Coronary artery (tissue), 2 donors: ENCODE results near the gene PXDN.

Experiments used
- DNase-seq: peaks from one replicate; pipeline ENCODE4 v3.0.0-alpha.2; 2017; ENCODE audit warnings: low spot score
- H3K27ac ChIP-seq, 2 donors: fragments of 200-600 bp; sonication (generic); one replicate each; pipeline ENCODE4 v1.5.1; 2016 to 2019
- H3K4me3 ChIP-seq: fragments of 200-600 bp; sonication (generic); 2 replicates; pipeline ENCODE4 v1.5.1; 2016; ENCODE audit warnings: mild to moderate bottlenecking, moderate library complexity
- CTCF ChIP-seq: fragments of 200-600 bp; sonication (generic); IDR thresholded peaks from one replicate; pipeline ENCODE4 v1.5.1; 2019; ENCODE audit warnings: antibody characterized with exemption

PXDN gene

GRCh38 chr2:1650085-1650872 lies 94.0 kb downstream of the PXDN start:
- Histone ChIP-seq H3K27ac (peak overlapping the region; percentile 95), H3K4me3 (no peak overlapping the region)
- no peak for TF ChIP-seq CTCF
- DNase-seq = peak; percentile 60

GRCh38 chr2:1649103-1650084 lies 94.9 kb downstream of the PXDN start:
- DNase-seq = peak; percentile 70
- TF ChIP-seq CTCF = no peak
- Histone ChIP-seq H3K27ac (peak overlapping the region in 1 of 2 donors; percentile 95), H3K4me3 (no peak overlapping the region)

GRCh38 chr2:1648241-1649102 lies 95.8 kb downstream of the PXDN start:
- no peak overlapping the region for H3K27ac ChIP-seq
- H3K4me3 ChIP-seq = no peak overlapping the region
- no peak for TF ChIP-seq CTCF
- DNase-seq = peak; percentile 68

GRCh38 chr2:1647417-1648240 lies 96.7 kb downstream of the PXDN start:
- TF ChIP-seq CTCF = no peak
- Histone ChIP-seq H3K4me3 (no peak overlapping the region), H3K27ac (no peak overlapping the region)
- DNase-seq = peak; percentile 69

GRCh38 chr2:1645761-1646476 lies 98.4 kb downstream of the PXDN start:
- Histone ChIP-seq H3K4me3 (no peak overlapping the region), H3K27ac (no peak overlapping the region)
- no peak for TF ChIP-seq CTCF
- DNase-seq = peak; percentile 56
